Measurements from ENCODE around the gene OR52A1.

OR52A1 gene

GRCh38 chr11:5131584-5132335 lies 22.8 kb downstream of the OR52A1 start:
- no peak for DNase-seq (ENCODE audit: low read depth)

- peak; percentile 52 for DNase-seq (ENCODE audit: low read depth)
Measured at GRCh38 chr11:5129457-5129877, 25.1 kb downstream of the OR52A1 start.

DNA sequence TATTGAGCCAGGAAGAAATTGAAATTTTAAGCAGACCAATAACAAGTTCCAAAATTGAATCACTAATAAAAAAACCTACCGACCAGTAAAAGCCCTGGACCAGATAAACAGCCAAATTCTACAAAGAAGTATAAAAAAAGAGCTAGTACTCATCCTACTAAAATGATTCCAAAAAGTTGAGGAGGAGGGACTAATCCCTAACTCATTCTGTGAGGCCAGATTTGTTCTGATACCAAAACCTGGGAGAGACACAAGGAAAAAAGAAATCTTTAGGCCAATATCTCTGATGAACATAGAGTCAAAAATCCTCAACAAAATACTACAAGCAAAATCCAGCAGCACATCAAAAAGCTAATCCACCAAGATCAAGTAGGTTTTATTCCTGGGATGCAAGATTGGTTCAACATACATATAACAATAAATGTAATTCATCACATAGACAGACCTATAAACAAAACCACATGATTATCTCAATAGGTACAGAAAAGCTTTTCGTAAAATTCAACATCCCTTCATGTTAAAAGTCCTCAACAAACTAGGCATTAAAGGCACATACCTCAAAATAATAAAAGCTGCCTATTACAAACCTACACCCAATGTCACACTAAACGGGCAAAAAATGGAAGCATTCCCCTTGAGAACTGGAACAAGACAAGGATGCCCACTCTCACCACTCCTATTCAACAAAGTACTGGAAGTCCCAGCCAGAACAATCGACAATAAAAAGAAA lies 29.5 kb downstream of the OR52A1 start:
- no peak for DNase-seq (ENCODE audit: low read depth)

GRCh38 chr11:5123802-5124521 lies 30.6 kb downstream of the OR52A1 start:
- peak; percentile 73 for DNase-seq (ENCODE audit: low read depth)

DNA sequence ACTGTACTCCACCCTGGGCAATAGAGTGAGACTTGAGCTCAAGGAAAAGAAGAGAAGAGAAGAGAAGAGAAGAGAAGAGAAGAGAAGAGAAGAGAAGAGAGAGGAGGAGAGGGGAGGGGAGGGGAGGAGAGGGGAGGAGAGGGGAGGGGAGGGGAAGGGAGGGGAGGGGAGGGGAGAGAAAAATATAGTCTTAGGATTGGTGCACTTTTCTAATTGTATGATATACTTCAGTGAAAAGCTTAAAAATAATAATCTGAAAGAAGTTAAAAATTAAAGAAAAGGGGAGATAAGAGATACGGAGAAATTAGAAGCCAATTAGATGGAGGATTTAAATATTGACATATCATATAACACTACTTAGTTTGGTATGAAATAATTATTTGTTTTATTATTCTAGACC lies 35.7 kb downstream of the OR52A1 start:
- no peak for DNase-seq (ENCODE audit: low read depth)

GRCh38 chr11:5117588-5117987 lies 37.0 kb downstream of the OR52A1 start:
- no peak for DNase-seq (ENCODE audit: low read depth)

DNA sequence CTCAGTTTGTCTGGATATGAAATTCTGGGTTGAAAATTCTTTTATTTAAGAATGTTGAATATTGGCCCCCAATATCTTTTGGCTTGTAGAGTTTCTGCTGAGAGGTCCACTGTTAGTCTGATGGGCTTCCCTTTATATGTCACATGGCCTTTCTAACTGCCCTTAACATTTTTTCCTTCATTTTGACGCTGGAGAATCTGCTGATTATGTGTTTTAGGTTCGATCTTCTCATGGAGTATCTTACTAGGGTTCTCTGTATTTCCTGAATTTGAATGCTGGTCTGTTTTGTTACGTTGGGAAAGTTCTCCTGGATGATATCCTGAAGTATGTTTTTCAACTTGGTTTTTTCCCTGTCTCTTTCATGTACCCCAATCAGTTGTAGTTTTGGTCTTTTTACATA lies 39.2 kb downstream of the OR52A1 start:
- no peak for DNase-seq (ENCODE audit: low read depth)

GRCh38 chr11:5107285-5107684 lies 47.3 kb downstream of the OR52A1 start:
- DNase-seq (ENCODE audit: low read depth) = no peak

DNA sequence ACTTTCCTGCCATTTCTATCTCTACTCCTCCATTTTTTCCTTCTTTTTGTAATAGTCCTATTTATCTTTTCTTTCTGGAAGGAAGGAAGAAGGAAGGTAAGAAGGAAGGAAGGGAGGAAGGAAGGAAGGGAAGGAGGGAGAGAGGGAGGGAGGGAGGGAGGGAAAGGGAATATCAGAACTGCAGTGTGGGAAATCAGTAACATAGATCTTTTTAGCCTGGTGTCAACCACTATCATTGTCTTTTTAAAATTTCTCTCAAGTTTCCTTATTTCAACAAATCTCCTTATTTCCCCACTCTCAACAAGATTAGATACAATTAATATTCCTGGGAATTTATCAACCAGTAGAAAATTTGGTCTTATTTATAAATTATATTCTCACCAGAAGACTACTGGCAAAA lies 51.5 kb downstream of the OR52A1 start:
- DNase-seq (ENCODE audit: low read depth) = no peak

- DNase-seq (ENCODE audit: low read depth) = no peak
Measured at GRCh38 chr11:5102246-5102645, 52.3 kb downstream of the OR52A1 start.

DNA sequence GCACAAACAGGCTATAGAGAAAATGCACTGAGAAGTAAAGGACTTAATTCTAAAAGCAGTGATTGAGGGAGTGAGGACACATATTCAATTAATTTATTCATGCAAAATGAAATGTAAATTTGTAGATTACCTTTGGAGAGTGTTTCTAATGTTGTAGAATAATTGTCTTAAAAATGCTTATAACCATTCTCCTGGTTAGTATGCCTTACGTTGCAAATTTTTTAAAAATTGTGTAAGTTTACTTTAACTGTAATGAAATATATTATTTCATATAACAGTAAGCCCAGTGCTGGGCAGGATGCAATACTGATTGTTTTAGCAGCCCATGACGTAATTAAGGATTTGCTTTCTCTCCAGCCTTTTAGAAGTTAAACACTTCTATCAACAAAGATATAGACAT lies 58.5 kb downstream of the OR52A1 start:
- DNase-seq (ENCODE audit: low read depth) = no peak

Measured in iris pigment epithelial cell (primary cell).